ENCODE data around the gene SLC24A1. TPM values are rescaled to one million over a fixed set of nuclear protein-coding genes. Genes with fewer than 3 reads are reported as not detected.

The SLC24A1 gene
- total RNA-seq, 2 donors from 2014 or later = 6.8 to 8.9 TPM

GRCh38 chr15:65695081-65695480 is 73.3 kb downstream of the SLC24A1 start:
- DNase-seq (no peak), ATAC-seq (no peak)
- intact Hi-C loops (cut with DNase I, micrococcal nuclease) = no loop called here

Other genes starting within 250 kb of the SLC24A1 start
- under 1 TPM in 1 of 2 donors, not detected in 1; 0.25 TPM for gene IGDCC3, start 243.9 kb upstream of the SLC24A1 start, total RNA-seq
- gene IGDCC4, start 199.0 kb upstream of the SLC24A1 start, total RNA-seq = 1 to 10 TPM in 1 of 2 donors, under 1 TPM in 1; 0.43 to 1.7 TPM
- gene DPP8, start 104.2 kb upstream of the SLC24A1 start, total RNA-seq = 10 to 100 TPM; 36.1 to 36.4 TPM
- 10 to 100 TPM; 29.0 to 29.9 TPM for gene HACD3, start 91.5 kb upstream of the SLC24A1 start, total RNA-seq
- gene INTS14, start 10.8 kb upstream of the SLC24A1 start, total RNA-seq = 10 to 100 TPM; 33.1 to 38.4 TPM
- gene DENND4A, start 170.4 kb downstream of the SLC24A1 start, total RNA-seq = 10 to 100 TPM; 17.7 to 19.5 TPM
- 100 to 1,000 TPM; 334 to 358 TPM for gene RAB11A, start 247.6 kb downstream of the SLC24A1 start, total RNA-seq

Measured in left colon (tissue), 2 donors.